ENCODE data around the gene NFASC.

The NFASC gene

DNA sequence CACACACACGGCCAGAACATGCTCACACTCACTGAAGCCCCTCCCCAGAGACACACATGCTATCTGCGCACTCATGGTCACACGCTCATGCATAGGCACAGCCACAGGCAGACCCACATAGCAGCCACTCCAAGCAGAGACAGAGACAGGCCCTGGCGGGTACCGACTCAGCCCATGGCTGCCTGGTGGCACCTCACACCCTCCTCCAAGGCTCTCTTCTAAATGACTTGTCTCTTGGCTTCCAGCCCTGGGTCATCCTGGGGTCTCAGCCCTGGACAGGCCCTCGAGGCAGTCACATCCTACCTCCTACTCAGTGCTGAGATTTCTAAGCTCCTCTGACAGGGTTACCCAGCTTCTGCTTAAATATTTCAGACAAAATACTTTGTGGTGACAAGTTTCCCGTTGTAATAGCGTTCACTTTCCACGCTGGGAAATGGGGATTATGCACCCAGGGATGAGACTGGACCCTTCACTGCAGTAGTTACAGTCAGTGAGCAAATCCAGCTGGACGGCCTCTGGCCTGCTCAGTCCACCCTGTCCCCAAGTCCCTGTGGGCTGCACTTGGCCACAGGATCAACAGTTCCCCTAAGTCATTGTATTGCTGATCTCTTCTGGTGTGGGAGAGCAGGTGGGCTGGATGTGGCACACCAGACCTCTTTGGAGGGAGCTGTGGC is 2.9 kb upstream of the NFASC start:
- H3K4me1 ChIP-seq (ENCODE audit: low read length) = peaks cover 5% of the 10 kb centered on the region
- H3K27ac ChIP-seq (ENCODE audit: low read length) = no peak overlapping the region
- no peak overlapping the region for H2AFZ ChIP-seq (ENCODE audit: low read depth, low read length)
- H3K9ac ChIP-seq (ENCODE audit: low read length) = no peak overlapping the region
- H4K20me1 ChIP-seq (ENCODE audit: insufficient read depth, low read length) = no peaks in the 10 kb centered on the region
- H3K27me3 ChIP-seq (ENCODE audit: low read depth, low read length) = peaks cover 16% of the 10 kb centered on the region
- H3K9me3 ChIP-seq (ENCODE audit: insufficient read depth, low read length) = no peaks in the 10 kb centered on the region
- H3K4me3 ChIP-seq (ENCODE audit: low read length) = no peak overlapping the region
- TF ChIP-seq EZH2phosphoT487 (IDR thresholded peaks at IDR 0.05; ENCODE audit: low read depth) = no peak
- TF ChIP-seq, protein P1, sequence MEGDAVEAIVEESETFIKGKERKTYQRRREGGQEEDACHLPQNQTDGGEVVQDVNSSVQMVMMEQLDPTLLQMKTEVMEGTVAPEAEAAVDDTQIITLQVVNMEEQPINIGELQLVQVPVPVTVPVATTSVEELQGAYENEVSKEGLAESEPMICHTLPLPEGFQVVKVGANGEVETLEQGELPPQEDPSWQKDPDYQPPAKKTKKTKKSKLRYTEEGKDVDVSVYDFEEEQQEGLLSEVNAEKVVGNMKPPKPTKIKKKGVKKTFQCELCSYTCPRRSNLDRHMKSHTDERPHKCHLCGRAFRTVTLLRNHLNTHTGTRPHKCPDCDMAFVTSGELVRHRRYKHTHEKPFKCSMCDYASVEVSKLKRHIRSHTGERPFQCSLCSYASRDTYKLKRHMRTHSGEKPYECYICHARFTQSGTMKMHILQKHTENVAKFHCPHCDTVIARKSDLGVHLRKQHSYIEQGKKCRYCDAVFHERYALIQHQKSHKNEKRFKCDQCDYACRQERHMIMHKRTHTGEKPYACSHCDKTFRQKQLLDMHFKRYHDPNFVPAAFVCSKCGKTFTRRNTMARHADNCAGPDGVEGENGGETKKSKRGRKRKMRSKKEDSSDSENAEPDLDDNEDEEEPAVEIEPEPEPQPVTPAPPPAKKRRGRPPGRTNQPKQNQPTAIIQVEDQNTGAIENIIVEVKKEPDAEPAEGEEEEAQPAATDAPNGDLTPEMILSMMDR (IDR thresholded peaks at IDR 0.05; ENCODE audit: low read depth, low read length) = no peak
- no peaks in the 10 kb centered on the region for H3K36me3 ChIP-seq (replicated peaks; ENCODE audit: low read depth, low read length)
- H3K79me2 ChIP-seq (ENCODE audit: low read length) = no peaks in the 10 kb centered on the region
- no peak overlapping the region for H3K4me2 ChIP-seq (ENCODE audit: low read length)

DNA sequence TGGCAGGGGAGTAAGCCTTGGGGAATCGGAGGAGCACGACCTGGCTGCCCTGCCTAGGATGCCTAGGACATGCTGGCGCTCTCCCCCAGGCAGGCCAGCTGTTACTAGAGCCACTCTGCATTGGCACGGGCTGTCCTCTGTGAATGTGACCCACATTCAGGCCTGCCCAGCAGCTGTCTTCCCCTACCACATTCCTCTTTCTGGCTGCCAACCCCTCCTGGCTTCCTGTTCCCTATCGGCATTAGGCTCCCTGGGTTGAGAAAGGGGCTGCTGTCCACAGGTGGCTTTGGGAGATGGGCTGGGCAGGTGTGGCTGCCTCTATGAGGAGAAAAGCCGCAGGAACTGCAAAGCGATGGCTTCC is 2.3 kb upstream of the NFASC start:
- Histone ChIP-seq H3K79me2 (ENCODE audit: low read length) (no peaks in the 10 kb centered on the region), H3K9ac (ENCODE audit: low read length) (no peak overlapping the region), H4K20me1 (ENCODE audit: insufficient read depth, low read length) (no peaks in the 10 kb centered on the region), H3K36me3 (replicated peaks; ENCODE audit: low read depth, low read length) (no peaks in the 10 kb centered on the region), H3K4me1 (ENCODE audit: low read length) (peaks cover under 1% of the 10 kb centered on the region; the same call in 1 of the 2 replicates), H3K4me2 (ENCODE audit: low read length) (no peak overlapping the region), H3K9me3 (ENCODE audit: insufficient read depth, low read length) (no peaks in the 10 kb centered on the region), H3K4me3 (ENCODE audit: low read length) (no peak overlapping the region), H3K27ac (ENCODE audit: low read length) (no peak overlapping the region), H2AFZ (ENCODE audit: low read depth, low read length) (no peak overlapping the region), H3K27me3 (ENCODE audit: low read depth, low read length) (peaks cover 16% of the 10 kb centered on the region)
- TF ChIP-seq, protein P1 (IDR thresholded peaks at IDR 0.05; ENCODE audit: low read depth, low read length) = no peak
- no peak for TF ChIP-seq EZH2phosphoT487 (IDR thresholded peaks at IDR 0.05; ENCODE audit: low read depth)

DNA sequence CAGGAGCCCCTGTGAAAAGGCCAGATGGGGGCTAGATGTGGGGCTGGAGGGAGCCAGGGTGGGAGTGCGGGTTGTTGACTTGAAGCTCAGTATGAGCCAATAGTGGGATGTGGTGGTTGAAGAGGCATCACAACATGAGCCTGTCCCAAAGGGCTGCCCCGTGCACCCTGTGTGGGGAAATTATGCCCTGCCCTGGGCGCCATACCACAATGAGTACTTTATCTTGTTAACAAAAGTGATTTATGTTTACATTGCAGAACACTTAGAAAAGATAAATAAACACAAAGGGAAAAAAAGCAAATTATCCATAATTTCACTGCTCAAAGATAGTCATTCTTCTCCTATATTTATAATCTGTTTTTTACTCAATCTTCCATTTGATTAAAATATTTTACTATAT is 1.6 kb upstream of the NFASC start:
- H3K79me2 ChIP-seq (ENCODE audit: low read length) = no peaks in the 10 kb centered on the region
- no peaks in the 10 kb centered on the region for H3K36me3 ChIP-seq (replicated peaks; ENCODE audit: low read depth, low read length)
- no peak overlapping the region for H2AFZ ChIP-seq (ENCODE audit: low read depth, low read length)
- no peak overlapping the region for H3K27ac ChIP-seq (ENCODE audit: low read length)
- TF ChIP-seq EZH2phosphoT487 (IDR thresholded peaks at IDR 0.05; ENCODE audit: low read depth) = no peak
- TF ChIP-seq, protein P1 (IDR thresholded peaks at IDR 0.05; ENCODE audit: low read depth, low read length) = no peak
- H3K4me1 ChIP-seq (ENCODE audit: low read length) = peaks cover 3% of the 10 kb centered on the region; the same call in 1 of the 2 replicates
- no peak overlapping the region for H3K4me2 ChIP-seq (ENCODE audit: low read length)
- no peak overlapping the region for H3K9ac ChIP-seq (ENCODE audit: low read length)
- H4K20me1 ChIP-seq (ENCODE audit: insufficient read depth, low read length) = no peaks in the 10 kb centered on the region
- H3K27me3 ChIP-seq (ENCODE audit: low read depth, low read length) = peaks cover 14% of the 10 kb centered on the region
- no peaks in the 10 kb centered on the region for H3K9me3 ChIP-seq (ENCODE audit: insufficient read depth, low read length)
- H3K4me3 ChIP-seq (ENCODE audit: low read length) = no peak overlapping the region

DNA sequence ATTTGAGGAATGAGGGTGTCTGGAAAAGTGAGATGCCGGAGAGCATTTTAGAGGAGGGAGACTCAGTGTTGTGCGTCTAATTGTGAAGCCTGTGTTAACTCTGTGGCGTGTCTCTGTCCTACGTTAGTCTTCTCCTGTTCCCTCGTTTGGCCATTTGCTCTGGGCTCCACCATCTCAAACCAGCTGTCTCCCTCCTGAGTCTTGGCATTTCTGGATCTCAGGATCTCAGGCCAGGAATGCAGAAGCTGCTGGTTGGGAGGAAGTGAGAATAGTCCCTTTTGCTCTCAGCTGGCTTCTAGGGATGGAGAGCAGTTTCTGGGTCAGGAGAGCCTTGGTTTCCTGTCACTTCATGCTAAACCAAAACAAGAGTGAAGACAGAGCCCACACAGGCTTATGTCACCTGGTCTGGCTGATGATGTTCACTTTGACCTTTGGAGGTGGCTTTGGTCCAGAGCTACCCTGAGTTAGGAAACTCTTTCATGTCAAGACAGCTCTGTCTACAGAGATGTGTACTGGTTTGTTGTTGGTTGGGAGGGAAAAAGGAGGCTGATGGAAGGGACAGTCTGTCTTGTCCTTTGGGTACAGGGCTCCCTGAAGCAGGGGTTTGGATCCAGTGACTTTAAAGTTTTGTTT is 859 bp downstream of the NFASC start:
- TF ChIP-seq, protein P1 (IDR thresholded peaks at IDR 0.05; ENCODE audit: low read depth, low read length) = no peak
- TF ChIP-seq EZH2phosphoT487 (IDR thresholded peaks at IDR 0.05; ENCODE audit: low read depth) = no peak
- no peaks in the 10 kb centered on the region for H3K9me3 ChIP-seq (ENCODE audit: insufficient read depth, low read length)
- no peaks in the 10 kb centered on the region for H3K36me3 ChIP-seq (replicated peaks; ENCODE audit: low read depth, low read length)
- peaks cover 3% of the 10 kb centered on the region; the same call in 1 of the 2 replicates for H3K4me1 ChIP-seq (ENCODE audit: low read length)
- H2AFZ ChIP-seq (ENCODE audit: low read depth, low read length) = no peak overlapping the region
- no peaks in the 10 kb centered on the region for H4K20me1 ChIP-seq (ENCODE audit: insufficient read depth, low read length)
- no peaks in the 10 kb centered on the region for H3K79me2 ChIP-seq (ENCODE audit: low read length)
- no peak overlapping the region for H3K9ac ChIP-seq (ENCODE audit: low read length)
- H3K27ac ChIP-seq (ENCODE audit: low read length) = no peak overlapping the region
- no peaks in the 10 kb centered on the region for H3K27me3 ChIP-seq (ENCODE audit: low read depth, low read length)
- no peak overlapping the region for H3K4me3 ChIP-seq (ENCODE audit: low read length)
- no peak overlapping the region for H3K4me2 ChIP-seq (ENCODE audit: low read length)
